Fibroblast of villous mesenchyme (primary cell): ENCODE data around the gene IL4R. TPM values are rescaled to one million over a fixed set of nuclear protein-coding genes. Genes with fewer than 3 reads are reported as not detected.

Source experiments
- DNase-seq: peaks from one replicate; pipeline ENCODE4 v3.0.0-alpha.2; 2010; ENCODE audit warnings: low read depth
- H3K4me3 ChIP-seq: 2 replicates; pipeline ENCODE4 v1.5.1; 2011; ENCODE audit warnings: low read depth, mild to moderate bottlenecking, low read length
- CTCF ChIP-seq: IDR thresholded peaks from 2 replicates; pipeline ENCODE4 v1.5.1; 2012; ENCODE audit warnings: low read depth, mild to moderate bottlenecking, low read length; ENCODE audit not compliant: insufficient read depth
- total RNA-seq: library from RNA; depleted of rRNA; stranded (reverse); fragments of >200 nt; gene quantifications from 2 replicates; pipeline ENCODE4 v1.2.3, GENCODE V29; 2012

IL4R gene
- total RNA-seq, 1 donor: 25.0 TPM

GRCh38 chr16:27302126-27302525 is 11.6 kb upstream of the IL4R start:
- H3K4me3 ChIP-seq: no peak overlapping the region
- no peak for DNase-seq
- TF ChIP-seq CTCF: no peak

GRCh38 chr16:27303256-27304100 is 10.3 kb upstream of the IL4R start:
- no peak for DNase-seq
- no peak for TF ChIP-seq CTCF
- no peak overlapping the region for H3K4me3 ChIP-seq

- no peak for TF ChIP-seq CTCF
- DNase-seq: no peak
- no peak overlapping the region for H3K4me3 ChIP-seq
Observed at GRCh38 chr16:27304102-27304501, 9.7 kb upstream of the IL4R start.

GRCh38 chr16:27304881-27305745 is 8.7 kb upstream of the IL4R start:
- DNase-seq: peak; percentile 28
- no peak overlapping the region for H3K4me3 ChIP-seq
- no peak for TF ChIP-seq CTCF

GRCh38 chr16:27305839-27306442 is 7.8 kb upstream of the IL4R start:
- DNase-seq: no peak
- no peak overlapping the region for H3K4me3 ChIP-seq
- no peak for TF ChIP-seq CTCF

GRCh38 chr16:27308792-27309191 is 5.0 kb upstream of the IL4R start:
- TF ChIP-seq CTCF: no peak
- DNase-seq: no peak
- H3K4me3 ChIP-seq: no peak overlapping the region
